ENCODE results near the gene EPB41L3. TPM values are rescaled to one million over a fixed set of nuclear protein-coding genes. Genes with fewer than 3 reads are reported as not detected.

EPB41L3 gene
- total and polyA plus RNA-seq, 2 donors (not counting 1 experiment from before 2014, with no cell fraction given), result 3.1 to 29.9 TPM

DNA sequence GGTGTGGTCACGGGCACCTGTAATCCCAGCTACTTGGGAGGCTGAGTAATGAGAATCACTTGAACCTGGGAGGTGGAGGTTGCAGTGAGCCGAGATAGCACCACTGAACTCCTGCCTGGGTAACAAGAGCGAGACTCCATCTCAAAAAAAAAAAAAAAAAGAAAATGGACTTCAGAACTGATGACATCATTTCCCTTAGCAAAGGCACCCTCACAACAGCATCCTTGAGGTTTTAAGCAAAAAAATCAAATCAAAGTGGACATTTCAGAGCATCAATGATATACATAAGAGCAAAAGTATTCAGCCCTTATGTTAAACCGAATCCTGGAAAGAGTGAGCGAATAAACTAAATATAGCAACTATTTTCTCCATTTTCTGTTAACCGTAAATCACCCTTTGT lies 45.3 kb downstream of the EPB41L3 start:
- Histone ChIP-seq H3K9me3 (ENCODE audit: control insufficient read depth, insufficient read depth, low read depth, low read length) (no peaks in the 10 kb centered on the region), H3K4me1 (ENCODE audit: control insufficient read depth, extremely low read depth, insufficient read depth, low read length) (no peaks in the 10 kb centered on the region), H3K79me2 (ENCODE audit: control insufficient read depth, insufficient read depth, low read length) (no peaks in the 10 kb centered on the region), H2AFZ (ENCODE audit: low read length) (no peak overlapping the region), H4K20me1 (ENCODE audit: control insufficient read depth, extremely low read depth, insufficient read depth, low read length) (no peaks in the 10 kb centered on the region), H3K4me3 (replicated peaks in 1 of 4; ENCODE audit: control extremely low read depth in 1 of 4, insufficient read depth in 1 of 4, low read depth in 3 of 4, low read length in 4 of 4) (no peak overlapping the region), H3K9ac (ENCODE audit: insufficient read depth, low read length) (no peak overlapping the region), H3K36me3 (ENCODE audit: control insufficient read depth, insufficient read depth, low read length) (no peaks in the 10 kb centered on the region), H3K4me2 (ENCODE audit: extremely low read depth, insufficient read depth, low read length) (no peak overlapping the region), H3K27ac (ENCODE audit: insufficient read depth, low read length) (no peak overlapping the region), H3K27me3 (ENCODE audit: control insufficient read depth, insufficient read depth, low read length) (no peaks in the 10 kb centered on the region)
- TF ChIP-seq, protein P1, sequence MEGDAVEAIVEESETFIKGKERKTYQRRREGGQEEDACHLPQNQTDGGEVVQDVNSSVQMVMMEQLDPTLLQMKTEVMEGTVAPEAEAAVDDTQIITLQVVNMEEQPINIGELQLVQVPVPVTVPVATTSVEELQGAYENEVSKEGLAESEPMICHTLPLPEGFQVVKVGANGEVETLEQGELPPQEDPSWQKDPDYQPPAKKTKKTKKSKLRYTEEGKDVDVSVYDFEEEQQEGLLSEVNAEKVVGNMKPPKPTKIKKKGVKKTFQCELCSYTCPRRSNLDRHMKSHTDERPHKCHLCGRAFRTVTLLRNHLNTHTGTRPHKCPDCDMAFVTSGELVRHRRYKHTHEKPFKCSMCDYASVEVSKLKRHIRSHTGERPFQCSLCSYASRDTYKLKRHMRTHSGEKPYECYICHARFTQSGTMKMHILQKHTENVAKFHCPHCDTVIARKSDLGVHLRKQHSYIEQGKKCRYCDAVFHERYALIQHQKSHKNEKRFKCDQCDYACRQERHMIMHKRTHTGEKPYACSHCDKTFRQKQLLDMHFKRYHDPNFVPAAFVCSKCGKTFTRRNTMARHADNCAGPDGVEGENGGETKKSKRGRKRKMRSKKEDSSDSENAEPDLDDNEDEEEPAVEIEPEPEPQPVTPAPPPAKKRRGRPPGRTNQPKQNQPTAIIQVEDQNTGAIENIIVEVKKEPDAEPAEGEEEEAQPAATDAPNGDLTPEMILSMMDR (conservative IDR thresholded peaks at IDR 0.05 in 1 of 2, IDR thresholded peaks at IDR 0.05 in 1 of 2; ENCODE audit: low read depth in 1 of 2, low read length in 2 of 2), result no peak
- TF ChIP-seq EZH2 (IDR thresholded peaks at IDR 0.05; ENCODE audit: low read length, missing control alignments), result no peak
- no peak for DNase-seq (ENCODE audit: low read depth in 2 of 2)

DNA sequence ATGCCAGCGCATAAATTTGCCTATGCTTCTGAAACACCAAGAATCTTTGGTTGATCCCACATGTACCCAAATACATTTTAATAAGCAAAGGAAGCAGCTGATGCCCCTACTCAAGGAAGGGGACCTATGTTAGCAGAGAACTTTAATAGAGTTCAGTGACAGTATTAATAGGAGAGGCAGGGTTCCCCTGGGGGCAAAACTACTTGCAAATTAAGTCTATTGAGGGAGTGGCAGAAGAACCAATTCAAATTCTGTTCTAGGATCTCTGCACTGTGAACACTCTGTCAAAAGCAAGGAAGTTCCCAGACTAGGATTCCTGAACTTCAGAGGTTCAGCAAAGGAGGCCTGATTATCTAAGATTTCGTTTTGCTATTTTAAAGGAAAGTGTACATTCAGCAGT lies 47.5 kb downstream of the EPB41L3 start:
- no peak overlapping the region for H3K9ac ChIP-seq (ENCODE audit: insufficient read depth, low read length)
- TF ChIP-seq, protein P1 (conservative IDR thresholded peaks at IDR 0.05 in 1 of 2, IDR thresholded peaks at IDR 0.05 in 1 of 2; ENCODE audit: low read depth in 1 of 2, low read length in 2 of 2), result no peak
- no peak for TF ChIP-seq EZH2 (IDR thresholded peaks at IDR 0.05; ENCODE audit: low read length, missing control alignments)
- H3K4me1 ChIP-seq (ENCODE audit: control insufficient read depth, extremely low read depth, insufficient read depth, low read length), result no peaks in the 10 kb centered on the region
- no peak overlapping the region for H3K4me2 ChIP-seq (ENCODE audit: extremely low read depth, insufficient read depth, low read length)
- no peak overlapping the region for H3K27ac ChIP-seq (ENCODE audit: insufficient read depth, low read length)
- H3K9me3 ChIP-seq (ENCODE audit: control insufficient read depth, insufficient read depth, low read depth, low read length), result no peaks in the 10 kb centered on the region
- H3K27me3 ChIP-seq (ENCODE audit: control insufficient read depth, insufficient read depth, low read length), result no peaks in the 10 kb centered on the region
- no peaks in the 10 kb centered on the region for H4K20me1 ChIP-seq (ENCODE audit: control insufficient read depth, extremely low read depth, insufficient read depth, low read length)
- no peaks in the 10 kb centered on the region for H3K79me2 ChIP-seq (ENCODE audit: control insufficient read depth, insufficient read depth, low read length)
- H3K36me3 ChIP-seq (ENCODE audit: control insufficient read depth, insufficient read depth, low read length), result no peaks in the 10 kb centered on the region
- DNase-seq (ENCODE audit: low read depth in 2 of 2), result no peak
- no peak overlapping the region for H2AFZ ChIP-seq (ENCODE audit: low read length)
- H3K4me3 ChIP-seq (replicated peaks in 1 of 4; ENCODE audit: control extremely low read depth in 1 of 4, insufficient read depth in 1 of 4, low read depth in 3 of 4, low read length in 4 of 4), result no peak overlapping the region

DNA sequence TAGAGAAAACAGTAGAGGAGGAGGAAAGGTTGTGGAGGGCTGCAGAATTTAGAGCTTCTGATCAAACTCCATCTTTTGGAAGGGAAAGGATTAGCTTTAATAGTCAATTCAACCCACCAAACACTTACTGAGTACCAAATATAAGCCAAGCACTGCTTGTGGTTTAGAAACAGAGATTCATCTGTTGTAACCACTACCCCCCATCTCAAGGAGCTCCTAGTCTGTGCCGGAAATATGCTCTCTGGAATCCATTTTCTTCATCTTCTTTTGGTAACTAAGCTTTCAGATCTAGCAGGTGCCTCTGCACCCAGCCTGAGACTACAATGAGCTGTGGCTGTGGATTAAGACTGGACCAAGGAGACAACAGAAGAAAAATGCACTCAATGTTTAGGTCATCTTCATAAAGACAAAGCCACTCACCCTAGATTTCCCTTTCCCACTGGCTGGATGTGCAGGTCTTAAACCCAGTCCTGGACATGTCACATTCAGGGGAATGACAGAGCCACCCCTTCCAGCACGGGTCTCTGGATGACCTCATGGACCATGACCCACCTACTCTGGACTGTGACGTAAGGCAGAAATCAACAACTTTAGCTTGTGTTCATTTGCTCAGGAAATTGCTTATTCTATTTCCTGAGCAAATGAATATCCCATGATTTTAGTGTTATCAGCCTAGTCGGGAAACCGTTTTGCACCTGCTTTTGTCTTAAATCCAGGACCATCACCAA lies 52.9 kb downstream of the EPB41L3 start:
- no peak overlapping the region for H3K4me3 ChIP-seq (replicated peaks in 1 of 4; ENCODE audit: control extremely low read depth in 1 of 4, insufficient read depth in 1 of 4, low read depth in 3 of 4, low read length in 4 of 4)
- no peak overlapping the region for H2AFZ ChIP-seq (ENCODE audit: low read length)
- H4K20me1 ChIP-seq (ENCODE audit: control insufficient read depth, extremely low read depth, insufficient read depth, low read length), result no peaks in the 10 kb centered on the region
- H3K27me3 ChIP-seq (ENCODE audit: control insufficient read depth, insufficient read depth, low read length), result no peaks in the 10 kb centered on the region
- H3K36me3 ChIP-seq (ENCODE audit: control insufficient read depth, insufficient read depth, low read length), result no peaks in the 10 kb centered on the region
- TF ChIP-seq, protein P1 (conservative IDR thresholded peaks at IDR 0.05 in 1 of 2, IDR thresholded peaks at IDR 0.05 in 1 of 2; ENCODE audit: low read depth in 1 of 2, low read length in 2 of 2), result no peak
- no peak for TF ChIP-seq EZH2 (IDR thresholded peaks at IDR 0.05; ENCODE audit: low read length, missing control alignments)
- H3K9ac ChIP-seq (ENCODE audit: insufficient read depth, low read length), result no peak overlapping the region
- H3K4me1 ChIP-seq (ENCODE audit: control insufficient read depth, extremely low read depth, insufficient read depth, low read length), result no peaks in the 10 kb centered on the region
- H3K79me2 ChIP-seq (ENCODE audit: control insufficient read depth, insufficient read depth, low read length), result no peaks in the 10 kb centered on the region
- DNase-seq (ENCODE audit: low read depth in 2 of 2), result no peak
- no peak overlapping the region for H3K4me2 ChIP-seq (ENCODE audit: extremely low read depth, insufficient read depth, low read length)
- H3K9me3 ChIP-seq (ENCODE audit: control insufficient read depth, insufficient read depth, low read depth, low read length), result no peaks in the 10 kb centered on the region
- no peak overlapping the region for H3K27ac ChIP-seq (ENCODE audit: insufficient read depth, low read length)

Measured in fibroblast of lung (primary cell).